ENCODE data around the gene GOSR2.

GOSR2 gene

GRCh38 chr17:46958041-46958591 lies 35.2 kb downstream of the GOSR2 start:
- DNase-seq (ENCODE audit: extremely low spot score) = no peak
- POLR2A ChIA-PET = interaction anchor here (1.3 kb wide), 1 partner anchor 125 kb away, joined by 3 read pairs; no protein-coding TSS in a partner anchor
- CTCF ChIA-PET = interaction anchor here (2.0 kb wide), 1 partner anchor 15 kb away, joined by 5 read pairs; no protein-coding TSS in a partner anchor
- no peak for TF ChIP-seq CTBP1 (IDR thresholded peaks at IDR 0.05; ENCODE audit: borderline replicate concordance)
- TF ChIP-seq SUZ12 (IDR thresholded peaks at IDR 0.05) = no peak
- TF ChIP-seq ELF4 (IDR thresholded peaks at IDR 0.05) = no peak
- TF ChIP-seq ARNT (IDR thresholded peaks at IDR 0.05) = no peak
- TF ChIP-seq FOXK2 (IDR thresholded peaks at IDR 0.05) = no peak
- no peak for TF ChIP-seq HDGF (IDR thresholded peaks at IDR 0.05; ENCODE audit: borderline replicate concordance)
- no peak for TF ChIP-seq NFRKB (IDR thresholded peaks at IDR 0.05)
- TF ChIP-seq SP1 (IDR thresholded peaks at IDR 0.05) = no peak
- TF ChIP-seq L3MBTL2 (conservative IDR thresholded peaks at IDR 0.05) = no peak
- TF ChIP-seq PKNOX1 (IDR thresholded peaks at IDR 0.05) = no peak
- TF ChIP-seq LEF1 (IDR thresholded peaks at IDR 0.05; ENCODE audit: borderline replicate concordance) = no peak
- TF ChIP-seq FOXM1 (IDR thresholded peaks at IDR 0.05; ENCODE audit: borderline replicate concordance) = no peak
- TF ChIP-seq TARDBP (IDR thresholded peaks at IDR 0.05) = no peak
- no peak for TF ChIP-seq FOXA1 (IDR thresholded peaks at IDR 0.05)
- no peak for TF ChIP-seq ZNF384 (IDR thresholded peaks at IDR 0.05)
- TF ChIP-seq BHLHE40 (IDR thresholded peaks at IDR 0.05; ENCODE audit: borderline replicate concordance) = no peak

DNA sequence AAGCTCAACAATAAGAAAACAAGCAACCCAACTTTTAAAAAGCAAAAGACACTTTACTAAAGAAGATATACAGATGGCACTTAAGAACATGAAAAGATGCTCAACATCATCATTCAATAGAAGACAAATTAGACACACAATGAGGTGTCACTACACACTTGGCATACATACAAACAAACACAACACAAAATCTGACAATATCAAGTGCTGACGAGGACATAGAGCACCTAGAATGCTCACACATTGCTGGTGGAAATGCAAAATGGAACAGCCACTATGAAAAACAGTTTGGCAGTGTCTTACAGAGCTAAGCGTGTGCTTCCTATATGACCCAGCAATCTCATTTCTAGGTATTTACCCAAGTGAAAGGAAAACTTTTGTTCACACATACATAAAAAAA lies 37.2 kb downstream of the GOSR2 start:
- POLR2A ChIA-PET = no interaction called here
- DNase-seq (ENCODE audit: extremely low spot score) = no peak
- no peak for TF ChIP-seq ELF4 (IDR thresholded peaks at IDR 0.05)
- CTCF ChIA-PET = no interaction called here

GRCh38 chr17:46962374-46962790 lies 39.4 kb downstream of the GOSR2 start:
- no peak for DNase-seq (ENCODE audit: extremely low spot score)
- ChIA-PET POLR2A (no interaction called here), CTCF (interaction anchor here (1.5 kb wide), 1 partner anchor 21 kb away, joined by 4 read pairs; no protein-coding TSS in a partner anchor)
- TF ChIP-seq PKNOX1 (IDR thresholded peaks at IDR 0.05) = no peak
- no peak for TF ChIP-seq HDGF (IDR thresholded peaks at IDR 0.05; ENCODE audit: borderline replicate concordance)
- no peak for TF ChIP-seq ZNF384 (IDR thresholded peaks at IDR 0.05)
- no peak for TF ChIP-seq BHLHE40 (IDR thresholded peaks at IDR 0.05; ENCODE audit: borderline replicate concordance)
- TF ChIP-seq CTBP1 (IDR thresholded peaks at IDR 0.05; ENCODE audit: borderline replicate concordance) = no peak
- TF ChIP-seq LEF1 (IDR thresholded peaks at IDR 0.05; ENCODE audit: borderline replicate concordance) = no peak
- no peak for TF ChIP-seq FOXA1 (IDR thresholded peaks at IDR 0.05)
- TF ChIP-seq TARDBP (IDR thresholded peaks at IDR 0.05) = no peak
- TF ChIP-seq ARNT (IDR thresholded peaks at IDR 0.05) = no peak
- no peak for TF ChIP-seq FOXM1 (IDR thresholded peaks at IDR 0.05; ENCODE audit: borderline replicate concordance)
- no peak for TF ChIP-seq SUZ12 (IDR thresholded peaks at IDR 0.05)
- no peak for TF ChIP-seq FOXK2 (IDR thresholded peaks at IDR 0.05)
- no peak for TF ChIP-seq ELF4 (IDR thresholded peaks at IDR 0.05)

GRCh38 chr17:46963571-46963970 lies 40.6 kb downstream of the GOSR2 start:
- POLR2A ChIA-PET = no interaction called here
- TF ChIP-seq PKNOX1 (IDR thresholded peaks at IDR 0.05) (no peak), BHLHE40 (IDR thresholded peaks at IDR 0.05; ENCODE audit: borderline replicate concordance) (no peak), SUZ12 (IDR thresholded peaks at IDR 0.05) (no peak)
- no peak for DNase-seq (ENCODE audit: extremely low spot score)

DNA sequence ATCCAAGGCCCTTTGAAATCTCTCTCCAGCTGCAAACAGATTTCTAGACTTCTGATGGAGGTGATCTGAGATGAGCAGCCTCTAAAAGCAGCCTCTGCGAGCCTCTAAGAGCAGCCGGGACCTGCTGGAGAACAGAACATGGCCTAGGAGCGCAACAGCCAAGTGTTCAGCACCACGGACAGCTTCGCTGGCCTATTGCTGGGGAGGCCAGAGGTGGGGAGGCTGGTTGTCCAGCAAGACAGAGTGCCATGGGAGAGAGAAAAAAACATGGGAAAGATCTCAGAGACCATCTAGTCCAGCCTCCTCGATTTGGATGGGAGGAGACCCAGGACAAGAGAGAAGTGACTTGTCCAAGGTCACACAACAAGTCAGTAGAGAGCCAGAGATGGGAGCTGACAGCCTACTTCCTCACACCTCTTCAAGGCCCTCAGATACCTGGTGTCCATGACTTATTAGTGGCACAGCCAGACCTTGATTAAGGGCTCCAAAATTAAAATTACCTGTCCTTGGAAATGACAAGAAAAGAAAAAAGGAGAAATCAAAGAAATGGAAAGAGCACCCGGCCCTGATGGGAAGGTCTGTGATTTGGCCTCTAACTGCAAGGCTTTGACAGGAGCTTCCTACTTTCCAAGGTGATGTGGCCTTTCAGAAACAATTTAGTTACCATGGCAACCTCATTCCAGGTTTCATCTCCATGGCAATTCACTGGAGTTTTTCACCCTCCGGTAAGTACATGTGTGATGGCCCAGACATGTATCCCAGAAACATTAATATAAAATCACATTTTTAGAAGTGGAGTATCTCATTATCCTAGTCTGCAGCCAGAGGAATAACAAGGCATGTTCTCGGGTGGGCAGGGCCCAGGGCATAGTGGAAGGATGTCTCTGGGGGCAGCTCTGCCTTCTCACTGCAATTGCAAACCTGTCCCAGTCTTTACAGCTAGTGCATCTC lies 41.6 kb downstream of the GOSR2 start:
- ChIA-PET POLR2A (no interaction called here), CTCF (no interaction called here)
- TF ChIP-seq NFRKB (IDR thresholded peaks at IDR 0.05) (no peak), CTBP1 (IDR thresholded peaks at IDR 0.05; ENCODE audit: borderline replicate concordance) (no peak), ZNF384 (IDR thresholded peaks at IDR 0.05) (no peak), SP1 (IDR thresholded peaks at IDR 0.05) (no peak)
- DNase-seq (ENCODE audit: extremely low spot score) = peak; percentile 42

More at GRCh38 chr17:46963571-46963970, 40.6 kb downstream of the GOSR2 start:
- CTCF ChIA-PET = interaction anchor here (1.0 kb wide), 1 partner anchor 13 kb away, joined by 4 read pairs; no protein-coding TSS in a partner anchor

GRCh38 chr17:46968224-46968834 lies 45.4 kb downstream of the GOSR2 start:
- POLR2A ChIA-PET = no interaction called here
- TF ChIP-seq LEF1 (IDR thresholded peaks at IDR 0.05; ENCODE audit: borderline replicate concordance) = no peak
- TF ChIP-seq BHLHE40 (IDR thresholded peaks at IDR 0.05; ENCODE audit: borderline replicate concordance) = no peak
- TF ChIP-seq SUZ12 (IDR thresholded peaks at IDR 0.05) = no peak
- no peak for TF ChIP-seq CTBP1 (IDR thresholded peaks at IDR 0.05; ENCODE audit: borderline replicate concordance)
- no peak for TF ChIP-seq L3MBTL2 (conservative IDR thresholded peaks at IDR 0.05)
- no peak for TF ChIP-seq FOXK2 (IDR thresholded peaks at IDR 0.05)
- TF ChIP-seq ELF4 (IDR thresholded peaks at IDR 0.05) = no peak
- no peak for TF ChIP-seq ZNF384 (IDR thresholded peaks at IDR 0.05)
- no peak for DNase-seq (ENCODE audit: extremely low spot score)
- CTCF ChIA-PET = interaction anchor here (1.4 kb wide), 1 partner anchor 27 kb away, joined by 5 read pairs; no protein-coding TSS in a partner anchor
